ENCODE results near the gene GPR107. TPM values are rescaled to one million over a fixed set of nuclear protein-coding genes. Genes with fewer than 3 reads are reported as not detected.

Gene GPR107
- polyA plus RNA-seq, 3 donors = 6.0 to 22.6 (median 6.0) TPM

DNA sequence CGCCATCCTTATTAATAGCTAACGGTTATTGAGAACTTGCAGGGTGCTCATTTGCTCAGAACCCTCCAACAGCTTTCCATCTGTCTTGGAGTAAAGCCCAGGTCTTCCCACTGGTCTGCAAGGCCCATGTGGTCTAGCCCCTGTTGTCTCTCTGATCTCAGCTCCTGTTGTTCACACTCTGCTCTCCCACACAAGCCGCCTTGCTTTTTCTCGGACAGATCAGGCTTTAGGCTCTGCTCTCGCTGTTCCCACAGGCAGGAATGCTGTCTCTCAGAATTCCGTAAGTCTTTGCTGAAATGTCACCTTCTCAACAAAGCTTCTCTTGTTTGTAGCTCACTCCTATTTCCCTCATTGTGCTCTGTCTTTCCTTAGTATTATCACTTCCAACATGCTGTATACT lies 34.3 kb downstream of the GPR107 start:
- Histone ChIP-seq H3K4me1 (ENCODE audit: control insufficient read depth in 1 of 2, insufficient read depth in 2 of 2, low read length in 2 of 2) (no peaks in the 10 kb centered on the region), H3K9ac (ENCODE audit: insufficient read depth, low read length, poor library complexity, severe bottlenecking) (no peak overlapping the region), H3K27me3 (ENCODE audit: control insufficient read depth in 2 of 2, insufficient read depth in 2 of 2, low read length in 2 of 2) (no peaks in the 10 kb centered on the region), H3K4me3 (replicated peaks in 1 of 3; ENCODE audit: low read depth in 2 of 3, low read length in 3 of 3) (no peak overlapping the region), H3K9me3 (replicated peaks in 1 of 2; ENCODE audit: control insufficient read depth in 1 of 2, insufficient read depth in 1 of 2, low read length in 2 of 2) (no peaks in the 10 kb centered on the region), H3K4me2 (replicated peaks; ENCODE audit: extremely low read depth, low read length, poor library complexity, severe bottlenecking) (no peak overlapping the region), H3K27ac (ENCODE audit: low read depth in 1 of 2, low read length in 2 of 2) (no peak overlapping the region), H2AFZ (ENCODE audit: insufficient read depth, low read depth, low read length, poor library complexity, severe bottlenecking) (no peak overlapping the region), H4K20me1 (ENCODE audit: insufficient read depth, low read length) (no peaks in the 10 kb centered on the region), H3K36me3 (replicated peaks in 1 of 2; ENCODE audit: control insufficient read depth in 1 of 2, insufficient read depth in 2 of 2, low read length in 2 of 2) (peaks cover 67 to 97% of the 10 kb centered on the region in 2 donors), H3K79me2 (ENCODE audit: insufficient read depth, low read length) (no peaks in the 10 kb centered on the region)
- H3K27ac Mint-ChIP-seq = peak overlapping the region in 1 of 7 donors; percentile 11
- TF ChIP-seq, protein P1, sequence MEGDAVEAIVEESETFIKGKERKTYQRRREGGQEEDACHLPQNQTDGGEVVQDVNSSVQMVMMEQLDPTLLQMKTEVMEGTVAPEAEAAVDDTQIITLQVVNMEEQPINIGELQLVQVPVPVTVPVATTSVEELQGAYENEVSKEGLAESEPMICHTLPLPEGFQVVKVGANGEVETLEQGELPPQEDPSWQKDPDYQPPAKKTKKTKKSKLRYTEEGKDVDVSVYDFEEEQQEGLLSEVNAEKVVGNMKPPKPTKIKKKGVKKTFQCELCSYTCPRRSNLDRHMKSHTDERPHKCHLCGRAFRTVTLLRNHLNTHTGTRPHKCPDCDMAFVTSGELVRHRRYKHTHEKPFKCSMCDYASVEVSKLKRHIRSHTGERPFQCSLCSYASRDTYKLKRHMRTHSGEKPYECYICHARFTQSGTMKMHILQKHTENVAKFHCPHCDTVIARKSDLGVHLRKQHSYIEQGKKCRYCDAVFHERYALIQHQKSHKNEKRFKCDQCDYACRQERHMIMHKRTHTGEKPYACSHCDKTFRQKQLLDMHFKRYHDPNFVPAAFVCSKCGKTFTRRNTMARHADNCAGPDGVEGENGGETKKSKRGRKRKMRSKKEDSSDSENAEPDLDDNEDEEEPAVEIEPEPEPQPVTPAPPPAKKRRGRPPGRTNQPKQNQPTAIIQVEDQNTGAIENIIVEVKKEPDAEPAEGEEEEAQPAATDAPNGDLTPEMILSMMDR (IDR thresholded peaks at IDR 0.05) = no peak
- H3K4me3 Mint-ChIP-seq = no peak overlapping the region
- H3K9me3 Mint-ChIP-seq = peaks cover 0 to 2% (median 0%) of the 10 kb centered on the region in 7 donors
- H3K27me3 Mint-ChIP-seq (ENCODE audit: low read depth in 3 of 3) = no peaks in the 10 kb centered on the region
- DNase-seq = no peak
- intact Hi-C loops (cut with micrococcal nuclease) = no loop called here
- no peaks in the 10 kb centered on the region for H3K4me1 Mint-ChIP-seq
- peaks cover 74 to 89% of the 10 kb centered on the region in 2 donors for H3K36me3 Mint-ChIP-seq
- WGBS (ENCODE audit: insufficient coverage) = 98% methylated on average over 6 of the region's 6 CpGs

DNA sequence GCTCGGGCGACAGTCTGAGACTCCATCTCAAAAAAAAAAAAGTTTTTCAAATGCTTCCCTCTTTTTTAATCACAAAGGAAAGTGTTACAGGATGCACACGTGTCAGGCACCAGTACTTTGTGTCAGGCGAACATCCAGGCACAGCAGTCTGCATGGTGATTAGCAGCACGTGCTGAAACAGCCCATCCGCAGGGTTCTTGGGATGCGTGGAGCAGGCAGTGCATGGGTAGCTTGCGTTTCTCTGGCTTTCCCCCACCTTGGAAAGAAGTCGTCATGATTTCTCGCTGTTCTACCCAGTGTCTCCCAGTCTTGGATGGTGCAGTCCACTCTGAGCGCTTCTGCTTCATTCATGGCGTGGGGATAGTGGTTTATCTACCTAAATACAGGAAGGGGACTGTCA lies 35.4 kb downstream of the GPR107 start:
- Mint-ChIP-seq H3K27ac (peak overlapping the region in 1 of 7 donors; percentile 51), H3K4me3 (no peak overlapping the region), H3K4me1 (no peaks in the 10 kb centered on the region), H3K9me3 (peaks cover 0 to 2% (median 0%) of the 10 kb centered on the region in 7 donors), H3K36me3 (peaks cover 75 to 96% of the 10 kb centered on the region in 2 donors), H3K27me3 (ENCODE audit: low read depth in 3 of 3) (peaks cover 0 to 1% (median 0%) of the 10 kb centered on the region in 3 donors)
- no peak overlapping the region for H3K4me3 ChIP-seq (replicated peaks in 1 of 3; ENCODE audit: low read depth in 2 of 3, low read length in 3 of 3)
- H3K4me1 ChIP-seq (ENCODE audit: control insufficient read depth in 1 of 2, insufficient read depth in 2 of 2, low read length in 2 of 2) = no peaks in the 10 kb centered on the region
- no peak overlapping the region for H3K4me2 ChIP-seq (replicated peaks; ENCODE audit: extremely low read depth, low read length, poor library complexity, severe bottlenecking)
- no peak overlapping the region for H2AFZ ChIP-seq (ENCODE audit: insufficient read depth, low read depth, low read length, poor library complexity, severe bottlenecking)
- H3K79me2 ChIP-seq (ENCODE audit: insufficient read depth, low read length) = no peaks in the 10 kb centered on the region
- no peak overlapping the region for H3K9ac ChIP-seq (ENCODE audit: insufficient read depth, low read length, poor library complexity, severe bottlenecking)
- intact Hi-C loops (cut with micrococcal nuclease) = no loop called here
- H3K27ac ChIP-seq (ENCODE audit: low read depth in 1 of 2, low read length in 2 of 2) = no peak overlapping the region
- no peaks in the 10 kb centered on the region for H4K20me1 ChIP-seq (ENCODE audit: insufficient read depth, low read length)
- DNase-seq = no peak
- H3K9me3 ChIP-seq (replicated peaks in 1 of 2; ENCODE audit: control insufficient read depth in 1 of 2, insufficient read depth in 1 of 2, low read length in 2 of 2) = no peaks in the 10 kb centered on the region
- 86% methylated on average over 4 of the region's 12 CpGs for WGBS (ENCODE audit: insufficient coverage)
- peaks cover 70 to 100% of the 10 kb centered on the region in 2 donors for H3K36me3 ChIP-seq (replicated peaks in 1 of 2; ENCODE audit: control insufficient read depth in 1 of 2, insufficient read depth in 2 of 2, low read length in 2 of 2)
- TF ChIP-seq, protein P1 (IDR thresholded peaks at IDR 0.05) = no peak
- no peaks in the 10 kb centered on the region for H3K27me3 ChIP-seq (ENCODE audit: control insufficient read depth in 2 of 2, insufficient read depth in 2 of 2, low read length in 2 of 2)
